ENCODE results near the gene RASA3.

The RASA3 gene

DNA sequence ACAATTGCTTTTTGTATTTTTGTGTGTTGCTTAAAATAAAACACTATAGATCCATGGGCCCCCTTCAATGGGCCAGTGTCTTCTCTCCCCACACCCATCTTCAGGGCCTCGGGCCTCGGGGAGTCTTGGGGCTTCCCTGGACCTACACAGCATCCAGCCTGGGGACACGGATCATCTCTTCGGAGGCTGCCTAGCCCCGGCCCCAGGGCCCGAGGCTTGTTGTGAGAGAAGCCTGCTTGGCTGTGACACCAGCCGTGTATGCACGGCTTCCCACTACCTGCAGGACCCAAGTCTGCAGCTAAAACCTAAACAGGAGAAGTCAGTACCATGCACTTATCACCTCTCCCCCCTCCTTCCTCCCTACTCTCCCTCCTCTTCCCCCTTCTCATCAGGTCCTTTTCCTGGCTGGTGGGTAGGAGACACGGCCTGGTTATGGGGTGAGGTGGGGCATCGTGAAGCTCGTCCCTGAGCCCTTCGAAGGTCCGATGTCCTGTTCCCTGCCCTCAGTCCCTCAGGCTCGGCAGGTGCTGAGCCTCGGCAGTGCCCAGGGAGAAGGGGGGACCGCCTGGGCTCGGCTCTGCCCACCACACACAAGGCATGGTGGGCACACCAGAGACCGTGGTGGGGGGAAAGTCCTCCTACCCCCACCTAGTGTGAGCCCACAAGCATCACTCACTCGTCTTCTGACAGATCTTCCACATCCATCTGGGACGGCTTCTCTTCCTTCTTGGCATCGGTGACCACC lies 168.0 kb downstream of the RASA3 start:
- DNase-seq, result no peak

DNA sequence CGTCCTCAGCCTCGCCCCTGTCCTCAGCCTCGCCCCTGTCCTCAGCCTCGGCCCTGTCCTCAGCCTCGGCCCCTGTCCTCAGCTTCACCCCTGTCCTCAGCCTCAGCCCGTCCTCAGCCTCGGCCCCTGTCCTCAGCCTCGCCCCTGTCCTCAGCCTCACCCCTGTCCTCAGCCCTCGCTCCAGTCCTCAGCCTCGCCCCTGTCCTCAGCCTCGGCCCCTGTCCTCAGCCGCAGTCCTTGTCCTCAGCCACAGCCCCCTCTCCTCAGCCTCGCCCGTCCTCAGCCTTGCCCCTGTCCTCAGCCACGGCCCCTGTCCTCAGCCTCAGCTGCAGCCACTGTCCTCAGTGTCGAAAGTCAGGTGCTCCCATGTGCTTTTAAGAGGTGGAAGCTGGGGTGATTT lies 169.0 kb downstream of the RASA3 start:
- DNase-seq, result no peak

DNA sequence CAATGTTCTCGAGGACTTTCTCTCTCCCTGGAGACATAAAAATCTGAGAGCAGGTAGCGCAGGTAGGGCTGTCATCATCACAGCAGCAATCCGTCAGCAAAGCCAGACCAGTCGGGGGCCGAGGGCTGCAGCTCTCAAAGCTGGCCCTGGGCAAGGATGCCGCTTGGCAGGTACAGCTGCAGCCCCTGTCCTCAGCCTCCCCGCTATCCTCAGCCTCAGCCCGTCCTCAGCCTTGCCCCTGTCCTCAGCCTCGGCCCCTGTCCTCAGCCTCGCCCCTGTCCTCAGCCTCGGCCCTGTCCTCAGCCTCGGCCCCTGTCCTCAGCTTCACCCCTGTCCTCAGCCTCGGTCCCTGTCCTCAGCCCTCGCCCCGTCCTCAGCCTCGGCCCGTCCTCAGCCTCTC lies 169.4 kb downstream of the RASA3 start:
- DNase-seq, result no peak

DNA sequence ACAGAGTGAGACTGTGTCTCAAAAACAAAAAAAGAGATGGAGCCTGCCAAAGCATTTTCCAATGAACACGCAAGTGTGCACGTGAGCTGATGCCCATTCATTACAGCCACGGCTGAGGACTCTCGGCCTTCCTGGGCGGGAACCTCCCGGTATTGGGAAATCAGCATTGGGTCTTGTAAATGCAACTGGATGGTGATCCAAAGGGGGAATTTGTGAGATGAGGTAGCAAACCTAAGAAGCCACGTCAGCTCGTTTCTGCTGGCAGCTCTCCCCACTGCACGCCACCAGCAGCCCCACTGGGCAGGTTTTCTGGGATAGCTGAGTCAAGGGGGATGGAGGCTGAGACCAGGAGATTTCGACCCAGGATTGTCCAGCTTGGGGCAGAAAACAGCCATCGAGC lies 170.0 kb downstream of the RASA3 start:
- DNase-seq, result no peak

DNA sequence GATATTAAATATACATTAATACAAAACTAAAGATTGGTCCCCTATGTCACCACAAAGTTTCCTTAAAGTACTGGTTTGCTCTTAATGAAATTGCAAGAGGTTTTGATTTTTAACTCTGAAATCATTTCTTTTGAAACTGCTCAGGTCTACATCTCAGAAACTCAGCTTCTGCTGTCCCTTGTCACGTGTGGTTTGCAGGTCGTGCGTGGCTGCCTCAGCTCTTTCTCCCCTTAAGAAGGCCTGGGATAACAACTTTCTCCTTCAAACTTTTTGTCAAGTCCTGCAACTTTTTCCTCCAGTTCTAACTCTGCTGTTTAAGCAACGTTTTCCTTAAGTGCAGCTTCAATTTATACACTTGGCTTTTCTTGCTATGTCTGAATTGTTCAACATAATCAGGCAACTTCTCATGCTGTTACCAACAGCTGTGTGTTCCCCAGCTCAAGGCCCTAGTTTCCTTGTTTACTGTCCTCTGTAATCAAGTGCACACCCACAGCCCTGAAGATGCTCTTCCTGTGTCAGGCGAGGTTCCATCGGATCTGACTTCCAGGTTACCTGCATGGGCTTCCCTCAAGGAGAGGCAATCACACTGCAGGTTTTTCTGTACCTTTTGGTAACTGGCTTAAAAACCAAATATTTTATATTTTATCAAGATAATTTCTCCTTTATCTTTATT lies 172.0 kb downstream of the RASA3 start:
- no peak for DNase-seq

DNA sequence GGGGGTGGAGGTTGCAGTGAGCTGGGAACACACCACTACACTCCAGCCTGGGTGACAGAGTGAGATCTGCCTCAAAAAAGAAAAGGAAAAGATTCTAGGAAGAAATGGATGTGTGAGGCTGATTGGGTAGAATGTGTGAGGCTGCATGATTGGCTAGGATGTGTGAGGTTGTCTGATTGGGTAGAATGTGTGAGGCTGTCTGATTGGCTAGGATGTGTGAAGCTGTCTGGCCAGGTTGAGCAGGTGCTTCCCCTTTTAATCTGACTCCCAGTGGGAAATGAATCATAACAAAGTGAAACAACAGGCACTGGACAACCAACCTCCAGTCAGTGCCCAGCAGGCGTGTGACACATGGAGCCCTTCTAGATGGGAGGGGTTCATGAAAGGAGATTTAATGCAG lies 173.2 kb downstream of the RASA3 start:
- DNase-seq, result no peak

DNA sequence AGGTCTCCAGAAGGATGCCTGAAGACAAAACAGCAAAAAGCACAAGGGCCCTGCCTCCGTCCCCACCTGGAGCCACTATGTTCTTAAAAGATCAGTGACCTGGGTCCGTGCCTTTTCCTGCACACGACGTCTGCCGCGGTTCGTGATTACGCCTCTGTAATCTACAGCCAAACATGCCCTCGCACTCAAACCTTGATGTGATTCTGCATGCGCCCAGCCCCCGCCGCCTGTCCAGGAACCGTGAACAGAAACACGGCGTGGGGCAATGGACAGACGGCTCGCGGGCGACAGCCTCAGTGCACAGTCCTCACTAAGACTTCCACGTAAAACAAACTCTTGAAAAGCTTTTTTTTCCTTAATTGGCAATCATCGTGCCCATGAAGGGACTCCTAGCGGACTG lies 174.1 kb downstream of the RASA3 start:
- DNase-seq, result no peak

DNA sequence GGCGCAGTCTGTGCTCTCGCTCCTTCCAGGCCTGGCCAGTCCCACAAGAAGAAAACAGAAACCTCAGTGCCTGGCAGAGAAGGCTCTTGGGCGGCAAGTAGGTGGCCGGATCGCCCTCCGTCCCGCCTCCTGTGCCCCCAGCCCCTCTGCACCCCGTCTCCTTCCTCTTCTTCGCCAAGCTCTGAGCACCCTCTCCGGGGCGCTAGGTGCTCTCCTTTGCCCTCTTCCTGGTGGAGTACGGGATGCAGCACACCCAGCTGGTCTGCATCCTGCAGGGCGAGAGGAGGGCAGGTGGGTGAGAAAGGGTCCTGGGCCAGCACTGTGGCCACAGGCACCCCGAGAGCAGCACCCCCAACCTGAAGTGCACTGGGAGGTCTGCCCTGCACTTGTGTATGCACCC lies 175.9 kb downstream of the RASA3 start:
- no peak for DNase-seq

DNA sequence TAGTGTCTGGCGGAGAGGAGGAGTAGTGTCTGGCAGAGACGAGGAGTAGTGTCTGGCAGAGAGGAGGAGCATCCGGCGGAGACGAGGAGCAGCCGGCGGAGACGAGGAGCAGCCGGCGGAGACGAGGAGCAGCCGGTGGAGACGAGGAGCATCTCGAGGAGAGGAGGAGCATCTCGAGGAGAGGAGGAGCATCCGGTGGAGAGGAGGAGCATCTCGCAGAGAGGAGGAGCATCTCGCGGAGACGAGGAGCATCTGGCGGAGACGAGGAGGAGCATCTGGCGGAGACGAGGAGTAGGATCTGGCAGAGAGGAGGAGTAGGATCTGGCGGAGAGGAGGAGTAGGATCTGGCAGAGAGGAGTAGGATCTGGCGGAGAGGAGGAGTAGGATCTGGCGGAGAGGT lies 176.7 kb downstream of the RASA3 start:
- no peak for DNase-seq

DNA sequence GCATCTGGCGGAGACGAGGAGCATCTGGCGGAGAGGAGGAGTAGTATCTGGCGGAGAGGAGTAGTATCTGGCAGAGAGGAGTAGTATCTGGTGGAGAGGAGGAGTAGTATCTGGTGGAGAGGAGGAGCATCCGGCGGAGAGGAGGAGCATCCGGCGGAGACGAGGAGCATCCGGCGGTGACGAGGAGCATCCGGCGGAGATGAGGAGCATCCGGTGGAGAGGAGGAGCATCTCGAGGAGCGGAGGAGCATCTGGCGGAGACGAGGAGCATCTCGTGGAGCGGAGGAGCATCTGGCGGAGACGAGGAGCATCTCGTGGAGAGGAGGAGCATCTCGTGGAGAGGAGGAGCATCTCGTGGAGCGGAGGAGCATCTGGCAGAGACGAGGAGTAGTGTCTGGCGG lies 177.2 kb downstream of the RASA3 start:
- no peak for DNase-seq

DNA sequence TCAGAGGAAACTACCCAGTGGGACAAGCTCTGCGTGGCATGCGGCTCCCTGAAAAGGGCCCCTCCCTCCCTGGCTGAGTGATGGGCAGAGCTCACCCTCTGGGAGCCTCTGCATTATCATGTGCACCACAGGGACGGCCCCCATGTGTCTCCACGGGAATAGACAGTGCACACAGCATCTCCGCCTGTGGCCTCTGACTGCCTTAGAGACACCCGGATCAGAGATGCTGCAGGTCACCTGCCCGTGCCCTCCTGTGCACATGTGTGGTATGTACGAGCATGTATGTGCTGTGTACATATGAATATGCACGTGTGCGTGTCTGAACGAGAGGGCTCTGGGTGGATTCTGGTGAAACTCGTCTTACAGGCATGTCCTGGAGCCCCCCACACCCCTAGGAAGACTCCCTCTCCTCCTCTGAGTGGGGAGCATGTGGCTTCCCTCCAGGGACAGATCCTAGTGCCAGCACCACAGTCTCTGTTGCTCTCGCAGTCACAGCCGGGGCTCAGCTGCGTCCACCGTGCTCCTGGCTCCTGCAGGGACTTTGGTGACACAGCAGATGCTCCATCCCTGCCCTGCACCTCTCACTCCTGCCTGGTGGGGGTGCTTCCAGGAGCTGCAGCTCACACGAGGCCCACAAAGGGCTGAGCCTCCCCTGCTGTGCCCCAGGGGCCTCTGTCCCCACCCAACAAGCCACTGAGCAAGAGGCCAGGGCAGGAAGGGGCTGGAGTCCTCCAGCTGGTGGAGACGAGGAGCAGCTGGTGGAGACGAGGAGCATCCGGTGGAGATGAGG lies 178.2 kb downstream of the RASA3 start:
- no peak for DNase-seq

DNA sequence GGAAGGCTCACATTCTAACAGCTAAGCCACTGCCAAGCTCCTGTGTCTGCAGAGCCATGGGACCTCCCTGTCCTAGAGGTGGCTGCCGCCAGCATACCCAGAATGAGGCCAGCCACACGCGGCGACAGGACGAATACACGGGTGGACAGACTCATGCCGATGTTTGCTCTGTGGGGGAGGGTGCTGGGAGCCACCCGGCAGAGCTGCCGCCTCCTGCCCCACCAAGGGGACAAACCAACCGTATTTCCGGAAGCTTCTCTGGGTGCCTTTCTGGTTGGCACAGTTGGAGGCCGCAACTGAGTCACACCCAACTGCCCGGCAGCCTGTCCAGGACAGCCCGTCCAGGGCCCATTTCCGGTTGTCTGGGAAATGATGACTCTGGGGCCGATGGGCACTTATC lies 178.9 kb downstream of the RASA3 start:
- no peak for DNase-seq

DNA sequence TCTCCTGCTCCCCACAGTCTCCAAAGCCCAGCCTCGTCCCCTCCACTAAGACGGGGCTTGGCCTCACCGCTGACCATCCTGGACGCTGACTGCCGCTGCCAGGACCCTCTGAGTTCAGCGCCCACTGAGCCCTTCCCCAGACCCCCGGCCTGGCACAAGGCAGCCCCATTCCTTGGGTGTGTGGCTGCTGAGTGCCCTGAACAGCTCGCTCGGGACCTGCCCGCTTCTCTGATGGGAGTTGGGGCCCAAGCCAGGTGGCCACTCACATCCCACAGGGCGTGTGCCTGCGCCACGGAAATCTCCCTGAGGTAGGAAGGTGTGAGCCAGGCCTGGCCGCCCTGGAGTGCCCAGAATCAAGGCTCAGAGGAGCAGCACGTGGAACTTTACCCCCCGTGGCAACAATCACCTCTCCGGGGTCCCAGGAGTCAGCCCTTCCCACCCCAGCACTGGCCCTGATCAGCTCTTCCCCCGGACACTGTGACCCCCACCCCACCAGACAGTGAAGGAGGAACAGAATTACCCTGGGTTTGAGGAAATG lies 179.4 kb downstream of the RASA3 start:
- DNase-seq, result no peak

DNA sequence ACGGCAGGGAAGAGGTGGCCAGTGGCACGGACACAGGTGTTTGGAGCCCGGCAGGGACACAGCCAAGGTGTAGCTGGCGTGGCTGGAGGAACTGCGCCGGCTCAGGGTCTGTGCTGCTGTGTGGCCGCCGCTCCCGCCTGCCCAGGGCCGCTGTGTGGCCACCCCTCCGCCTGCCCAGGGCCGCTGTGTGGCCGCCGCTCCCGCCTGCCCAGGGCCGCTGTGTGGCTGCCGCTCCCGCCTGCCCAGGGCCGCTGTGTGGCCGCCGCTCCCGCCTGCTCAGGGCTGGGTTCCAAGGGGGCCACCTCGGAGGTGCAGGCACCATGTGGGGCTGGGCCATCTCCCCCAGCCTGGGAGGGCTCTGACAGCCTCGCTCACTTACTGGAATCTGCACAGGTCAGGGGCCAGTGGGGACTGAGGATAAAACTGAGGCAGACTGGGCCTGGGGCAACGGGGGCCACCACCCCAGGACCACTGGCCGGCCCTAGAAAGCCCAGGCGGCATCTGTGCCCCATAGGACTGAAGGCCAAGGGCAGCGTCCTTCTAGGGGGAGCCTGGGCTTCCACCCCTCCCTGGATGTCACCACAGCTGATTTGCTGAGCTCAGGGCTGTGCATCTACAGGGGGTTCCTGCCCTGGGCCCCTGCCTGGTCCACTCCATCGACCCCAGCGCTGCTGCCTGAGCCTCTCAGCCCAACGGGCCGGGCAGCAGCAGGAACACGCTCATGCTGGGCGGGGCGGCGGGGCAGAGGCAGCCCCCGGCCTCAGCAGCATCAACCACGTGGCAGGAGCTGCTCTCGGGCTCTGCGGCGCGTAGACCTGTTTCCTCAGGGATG lies 180.1 kb downstream of the RASA3 start:
- DNase-seq, result no peak

DNA sequence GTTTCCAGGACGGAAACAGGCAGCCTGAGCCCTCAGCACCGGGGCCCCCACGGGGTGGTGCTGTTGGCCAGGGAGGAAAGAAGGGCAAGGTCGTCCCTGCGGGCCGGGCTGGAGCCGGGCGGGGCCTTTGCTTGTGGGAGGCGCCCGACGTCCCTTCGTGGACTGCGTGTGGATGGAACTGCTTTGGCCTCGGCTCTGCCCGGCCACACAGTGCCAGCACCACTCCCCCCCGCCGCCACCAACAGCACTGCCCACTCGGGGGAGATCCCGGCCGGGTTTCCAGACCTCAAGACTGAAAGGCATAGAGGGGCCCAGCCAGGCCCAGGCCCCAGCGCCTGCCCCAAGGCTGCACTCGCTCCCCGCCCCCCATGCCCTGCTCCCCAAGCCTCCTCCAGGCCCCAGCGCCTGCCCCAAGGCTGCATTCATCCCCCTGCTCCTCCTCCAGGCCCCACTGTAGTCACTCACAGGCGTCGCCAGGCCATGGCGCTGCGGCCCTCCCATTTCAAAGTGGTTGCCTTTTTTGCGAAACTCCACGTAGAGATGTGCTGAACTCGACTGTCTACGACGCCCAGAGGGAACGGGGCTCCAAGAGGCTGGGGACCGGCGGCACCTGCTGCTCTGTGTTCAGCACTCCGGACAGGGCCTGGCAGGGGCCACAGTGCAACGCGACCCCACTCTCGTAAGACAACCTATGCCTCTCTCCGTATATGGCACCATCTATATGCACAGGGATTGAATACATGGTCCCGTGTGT lies 181.0 kb downstream of the RASA3 start:
- no peak for DNase-seq

DNA sequence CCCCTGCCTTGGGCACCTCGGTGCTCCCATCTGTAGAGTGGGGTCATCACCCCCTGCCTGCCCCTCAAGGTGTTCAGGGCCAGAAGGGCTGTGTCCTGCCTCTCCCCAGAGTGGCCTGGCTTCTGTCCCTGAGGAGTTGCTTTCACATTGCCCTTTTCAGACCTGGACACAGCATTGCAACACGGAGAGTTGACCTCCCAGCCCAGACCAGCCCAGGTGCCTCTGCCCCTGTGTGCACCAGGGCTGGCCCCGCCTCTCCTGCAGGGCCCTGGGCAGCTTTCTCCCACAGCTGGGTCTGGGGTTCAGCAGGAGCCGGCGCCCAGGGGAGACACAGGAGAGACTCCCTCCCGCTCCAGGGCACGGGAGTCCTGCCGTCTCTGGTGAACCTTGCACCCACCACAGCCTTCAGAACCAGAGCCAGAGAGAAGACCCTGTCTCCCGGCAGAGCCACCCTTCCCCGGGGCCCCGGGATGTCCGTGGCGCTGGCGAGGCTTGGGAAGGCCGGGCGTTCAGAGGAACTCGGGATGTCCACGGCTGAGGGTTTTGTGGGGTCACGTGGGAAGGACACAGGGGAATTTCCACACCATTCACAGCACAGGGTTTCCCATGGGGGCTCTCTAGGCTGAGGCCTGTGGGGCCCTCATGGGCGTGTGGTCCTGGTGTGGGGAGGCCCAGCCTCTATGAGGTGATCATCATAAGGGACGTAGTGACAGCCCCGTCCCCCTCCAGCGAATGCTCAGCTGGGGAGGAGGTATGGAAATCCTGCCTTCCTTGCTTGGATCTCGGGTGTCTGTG lies 181.8 kb downstream of the RASA3 start:
- no peak for DNase-seq

DNA sequence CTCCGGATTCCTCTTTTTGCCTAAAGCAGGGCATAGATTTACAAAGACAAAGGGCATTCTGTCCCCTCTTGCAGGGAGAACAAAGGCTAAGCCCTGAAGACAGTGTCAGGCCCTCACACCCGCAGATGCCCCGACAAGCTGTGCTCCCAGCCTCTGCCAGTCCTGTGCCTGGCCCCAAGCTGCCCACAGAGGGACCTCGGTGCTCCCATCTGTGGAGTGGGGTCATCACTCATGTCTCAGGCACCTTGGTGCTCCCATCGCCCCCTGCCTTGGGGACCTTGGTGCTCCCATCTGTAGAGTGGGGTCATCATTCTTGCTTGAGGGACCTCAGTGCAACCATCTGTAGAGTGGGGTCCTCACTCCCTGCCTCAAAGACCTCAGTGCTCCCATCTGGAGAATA lies 182.9 kb downstream of the RASA3 start:
- no peak for DNase-seq

DNA sequence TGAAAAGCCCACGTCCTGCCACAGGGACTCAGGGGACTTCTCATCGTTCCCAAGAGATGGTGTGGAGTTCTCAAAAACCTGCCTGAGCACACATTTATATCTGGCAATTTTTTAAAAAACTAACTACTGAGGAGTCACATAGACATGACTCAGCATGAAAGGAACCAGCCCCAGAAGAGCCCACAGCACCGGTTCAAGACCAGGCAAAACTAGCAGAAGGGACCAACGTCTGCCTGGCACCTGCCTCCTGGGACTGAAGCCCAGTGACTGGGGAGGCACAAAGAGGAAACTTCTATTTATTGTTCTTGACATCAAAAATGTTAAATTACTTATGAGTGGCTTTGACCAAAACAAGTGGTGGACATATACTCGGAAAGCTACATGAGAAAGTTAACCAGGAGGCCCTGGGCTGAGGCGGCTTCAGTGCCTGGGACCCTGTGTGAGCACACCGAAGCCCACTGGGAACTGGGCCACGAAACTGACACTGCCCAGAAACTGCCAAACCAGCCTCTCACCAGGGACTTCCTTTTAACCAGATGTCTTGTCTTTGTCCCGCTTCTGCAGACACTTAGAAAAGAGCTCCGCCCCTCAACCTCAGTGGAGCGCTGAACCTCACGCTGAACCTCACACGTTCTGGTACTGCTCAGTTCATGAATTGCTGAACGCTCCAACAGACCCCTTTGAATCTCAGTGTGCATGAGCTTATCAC lies 184.2 kb downstream of the RASA3 start:
- DNase-seq, result no peak

DNA sequence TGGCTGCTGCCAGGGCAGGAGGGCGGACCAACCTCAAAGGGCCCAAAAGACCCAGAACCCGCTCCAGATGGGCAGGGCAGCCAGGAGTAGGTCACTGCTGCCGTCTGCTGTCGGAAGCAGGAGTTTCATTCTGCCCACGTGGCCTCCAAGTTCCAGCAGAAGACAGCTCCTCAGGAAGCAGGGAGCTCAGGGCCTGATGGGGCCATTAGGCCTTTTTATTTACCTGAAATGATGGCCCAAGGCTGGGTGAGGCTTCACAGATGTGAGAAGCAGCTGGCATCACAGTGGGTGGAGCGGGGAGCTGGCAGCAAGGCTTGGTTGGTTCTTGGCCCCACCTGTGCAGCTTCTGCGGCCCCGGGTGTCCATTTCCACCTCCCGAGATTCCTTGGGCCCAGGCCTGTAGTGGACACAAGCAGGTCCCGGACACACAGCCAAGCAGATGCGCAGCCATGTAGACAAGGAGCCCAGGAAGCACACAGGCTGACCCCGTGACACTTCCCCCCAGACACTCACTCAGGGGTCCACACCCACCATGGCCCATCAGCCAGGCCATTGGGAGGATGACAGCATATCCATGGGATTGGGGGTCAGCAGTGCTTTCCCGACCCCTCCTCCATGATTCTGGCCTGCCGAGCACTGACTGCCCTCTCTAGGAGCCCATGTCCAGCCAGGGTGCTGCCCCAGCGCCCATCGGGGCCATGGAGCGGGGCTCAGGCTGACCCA lies 185.0 kb downstream of the RASA3 start:
- DNase-seq, result no peak

Data from activated gamma-delta T cell (primary cell).